Activated naive CD4-positive, alpha-beta T cell treated with anti-CD3 and anti-CD28 coated beads for 36 hours (primary cell): Measurements from ENCODE around the gene SLC11A1. TPM values are rescaled to one million over a fixed set of nuclear protein-coding genes. Genes with fewer than 3 reads are reported as not detected.

ENCODE experiments used
- CTCF ChIA-PET: fragments of 350-600 bp; sonication (Branson Sonifier 250); formaldehyde crosslinking; loops from one replicate; lab custom pipeline; 2021; ENCODE audit warnings: antibody characterized with exemption; lab: Charles Lee
- DNase-seq: peaks from one replicate; pipeline ENCODE4 v3.0.0-alpha.2; 2020
- H3K27ac Mint-ChIP-seq: one replicate; pipeline ENCODE4 v1.8.0; 2021; ENCODE audit warnings: mild to moderate bottlenecking, mixed read lengths
- H3K27me3 Mint-ChIP-seq: one replicate; pipeline ENCODE4 v1.8.0; 2021; ENCODE audit warnings: low read depth, mixed read lengths
- H3K36me3 Mint-ChIP-seq: one replicate; pipeline ENCODE4 v1.8.0; 2021; ENCODE audit warnings: low read depth, mixed read lengths
- H3K4me1 Mint-ChIP-seq: one replicate; pipeline ENCODE4 v1.8.0; 2021; ENCODE audit warnings: low read depth, mixed read lengths
- H3K4me3 Mint-ChIP-seq: one replicate; pipeline ENCODE4 v1.8.0; 2021; ENCODE audit warnings: mild to moderate bottlenecking, moderate library complexity, mixed read lengths
- H3K9me3 Mint-ChIP-seq: one replicate; pipeline ENCODE4 v1.8.0; 2021; ENCODE audit warnings: mixed read lengths
- intact Hi-C: fragments of 100-400 bp; cut with micrococcal nuclease; formaldehyde crosslinking; loops from one replicate; pipeline ENCODE4 v1.15.1; 2023
- microRNA-seq: library from miRNA; unstranded; fragments of <30 nt; microRNA quantifications from one replicate; pipeline ENCODE4 v1.2.0, GENCODE V29; 2022; ENCODE audit warnings: borderline microRNAs expressed, borderline replicate concordance
- total RNA-seq, 2 experiments: library from RNA; stranded (reverse); gene quantifications; one replicate each; pipeline ENCODE4 v1.2.3, GENCODE V29; 2021

Gene SLC11A1
- total RNA-seq, 2 experiments from 2014 or later = not detected

DNA sequence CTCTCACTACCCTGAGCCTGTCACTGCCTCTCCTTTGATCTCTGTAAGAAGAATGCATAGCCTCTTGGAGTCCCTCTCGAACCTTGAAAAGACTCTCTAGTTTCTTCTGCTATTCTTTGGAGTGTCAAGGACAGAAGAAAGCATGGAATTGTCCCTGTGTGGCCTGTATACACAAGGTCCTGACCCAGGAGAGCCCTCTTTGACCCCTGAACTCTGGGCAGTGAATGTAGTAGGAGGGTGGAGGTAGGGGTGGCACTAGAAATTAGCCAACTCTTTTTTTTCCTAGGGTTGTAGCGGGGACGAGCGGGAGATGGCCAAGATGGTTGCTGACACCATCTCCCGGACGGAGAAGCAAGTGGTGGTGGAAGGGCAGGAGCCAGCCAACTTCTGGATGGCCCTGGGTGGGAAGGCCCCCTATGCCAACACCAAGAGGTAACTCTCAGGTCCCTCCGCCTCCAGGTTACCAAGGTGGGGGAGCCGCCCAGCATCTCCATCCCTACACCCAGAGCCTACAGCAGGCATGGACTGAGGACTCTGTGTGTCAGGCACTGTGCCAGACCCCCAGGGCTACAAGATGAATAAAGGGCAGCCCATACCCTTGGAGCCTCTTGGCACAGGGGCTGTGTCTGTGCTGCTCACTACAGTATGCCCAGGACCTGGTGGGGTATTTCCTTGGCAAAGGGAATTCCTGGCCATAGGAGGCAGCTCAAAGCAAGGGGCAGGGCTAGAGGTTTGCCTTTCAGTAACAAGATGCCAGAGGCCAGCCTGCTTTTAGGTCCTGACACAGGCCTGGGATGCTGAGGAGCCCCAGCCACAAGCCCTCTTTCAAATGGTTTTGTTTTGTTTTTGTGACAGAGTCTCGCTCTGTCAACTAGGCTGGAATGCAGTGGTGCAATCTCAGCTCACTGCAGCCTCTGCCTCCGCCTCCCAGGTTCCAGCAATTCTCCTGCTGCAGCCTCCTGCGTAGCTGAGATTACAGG lies 53.2 kb downstream of the SLC11A1 start:
- intact Hi-C loops = no loop called here

DNA sequence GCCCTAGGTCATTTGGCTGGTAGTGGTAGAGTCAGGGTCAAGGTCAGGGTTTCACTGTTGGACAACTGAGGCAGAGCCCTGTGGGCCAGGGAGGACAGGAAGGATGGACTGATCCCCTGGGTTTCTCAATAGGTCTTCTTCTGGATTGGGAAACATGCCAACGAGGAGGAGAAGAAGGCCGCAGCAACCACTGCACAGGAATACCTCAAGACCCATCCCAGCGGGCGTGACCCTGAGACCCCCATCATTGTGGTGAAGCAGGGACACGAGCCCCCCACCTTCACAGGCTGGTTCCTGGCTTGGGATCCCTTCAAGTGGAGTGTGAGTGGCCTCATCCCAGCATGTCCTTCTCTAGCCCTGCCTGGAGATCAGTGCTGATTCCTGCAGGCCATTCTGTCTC lies 54.9 kb downstream of the SLC11A1 start:
- CTCF ChIA-PET = no interaction called here
- H3K9me3 Mint-ChIP-seq = no peaks in the 10 kb centered on the region
- H3K4me1 Mint-ChIP-seq = no peaks in the 10 kb centered on the region
- H3K36me3 Mint-ChIP-seq = no peaks in the 10 kb centered on the region
- H3K27ac Mint-ChIP-seq = no peak overlapping the region
- DNase-seq = no peak
- no peak overlapping the region for H3K4me3 Mint-ChIP-seq
- no peaks in the 10 kb centered on the region for H3K27me3 Mint-ChIP-seq
- intact Hi-C loops = no loop called here

More for the DNA sequence above, 53.2 kb downstream of the SLC11A1 start:
- no peak overlapping the region for H3K27ac Mint-ChIP-seq
- no peaks in the 10 kb centered on the region for H3K36me3 Mint-ChIP-seq
- H3K9me3 Mint-ChIP-seq = no peaks in the 10 kb centered on the region
- no peaks in the 10 kb centered on the region for H3K27me3 Mint-ChIP-seq
- H3K4me3 Mint-ChIP-seq = no peak overlapping the region
- no peak for DNase-seq
- no peaks in the 10 kb centered on the region for H3K4me1 Mint-ChIP-seq
- CTCF ChIA-PET = no interaction called here

DNA sequence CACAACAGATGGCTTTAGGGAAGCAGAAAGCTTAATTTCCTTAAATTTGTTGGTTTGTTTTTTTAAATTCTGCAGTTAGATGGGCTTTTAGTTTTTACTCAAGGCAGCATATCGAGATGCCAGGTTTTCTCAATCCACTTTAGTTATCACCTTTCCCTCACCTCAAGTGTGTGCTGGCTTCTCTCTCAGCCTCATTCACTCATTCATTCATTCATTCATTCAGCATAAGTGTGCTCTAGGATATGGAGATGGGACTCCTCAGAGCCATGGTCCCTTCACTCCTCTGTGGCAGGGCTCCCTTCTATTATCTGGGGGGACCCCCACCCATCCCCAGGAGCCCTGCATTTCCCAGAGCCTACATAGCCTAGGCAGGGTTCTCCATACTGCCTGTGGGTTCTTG lies 55.9 kb downstream of the SLC11A1 start:
- intact Hi-C loops = no loop called here
- Mint-ChIP-seq H3K27me3 (no peaks in the 10 kb centered on the region), H3K27ac (no peak overlapping the region), H3K36me3 (no peaks in the 10 kb centered on the region), H3K4me1 (no peaks in the 10 kb centered on the region), H3K4me3 (no peak overlapping the region), H3K9me3 (no peaks in the 10 kb centered on the region)
- CTCF ChIA-PET = no interaction called here
- DNase-seq = no peak

DNA sequence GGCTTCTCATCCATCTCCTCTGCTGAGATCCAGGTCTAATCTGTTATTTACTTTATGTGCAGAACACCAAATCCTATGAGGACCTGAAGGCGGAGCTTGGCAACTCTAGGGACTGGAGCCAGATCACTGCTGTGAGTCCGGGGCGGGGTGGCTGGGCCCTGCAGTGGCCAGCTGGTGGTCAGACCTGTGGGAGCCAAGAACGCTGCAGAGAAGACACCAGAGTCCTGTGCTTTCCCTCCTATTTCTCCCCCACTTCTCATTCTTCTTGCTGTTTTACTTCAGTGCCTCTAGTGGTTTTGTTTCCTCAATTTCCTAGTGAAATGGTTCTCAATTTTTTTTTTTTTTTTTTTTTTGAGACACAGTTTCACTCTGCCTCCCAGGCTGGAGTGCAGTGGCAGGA lies 56.5 kb downstream of the SLC11A1 start:
- Mint-ChIP-seq H3K4me3 (no peak overlapping the region), H3K36me3 (no peaks in the 10 kb centered on the region), H3K27ac (no peak overlapping the region), H3K27me3 (no peaks in the 10 kb centered on the region), H3K4me1 (no peaks in the 10 kb centered on the region), H3K9me3 (no peaks in the 10 kb centered on the region)
- DNase-seq = no peak
- CTCF ChIA-PET = no interaction called here
- intact Hi-C loops = no loop called here

DNA sequence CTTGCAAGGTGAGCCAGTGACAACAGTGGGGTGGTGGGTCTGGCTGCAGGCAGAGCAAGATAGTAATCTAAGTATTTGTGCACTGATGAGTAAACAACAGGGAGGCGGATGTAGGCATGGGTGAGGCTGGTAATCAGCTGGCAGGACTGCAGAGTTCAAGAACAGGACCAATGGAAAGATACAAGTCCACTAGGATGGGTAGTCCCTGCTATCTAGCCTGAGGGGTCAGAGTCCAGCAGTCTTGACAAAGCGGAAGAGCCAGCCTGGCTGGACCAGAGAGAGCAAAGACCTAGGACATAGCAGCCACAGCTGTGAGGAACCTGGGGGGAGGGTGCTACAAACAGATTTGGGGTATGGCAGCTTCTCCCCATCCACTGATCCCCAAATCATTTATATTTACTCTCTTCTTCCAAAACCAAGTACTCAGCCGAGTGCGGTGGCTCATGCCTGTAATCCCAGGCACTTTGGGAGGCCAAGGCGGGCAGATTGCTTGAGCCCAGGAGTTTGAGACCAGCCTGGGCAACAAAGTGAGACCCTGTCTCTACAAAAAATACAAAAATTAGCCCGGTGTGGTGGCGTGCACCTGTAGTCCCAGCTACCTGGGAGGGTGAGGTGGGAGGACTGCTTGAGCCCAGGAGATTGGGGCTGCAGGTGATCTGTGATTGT lies 62.8 kb downstream of the SLC11A1 start:
- CTCF ChIA-PET = no interaction called here
- H3K27ac Mint-ChIP-seq = no peak overlapping the region
- H3K36me3 Mint-ChIP-seq = peaks cover 16% of the 10 kb centered on the region
- H3K4me1 Mint-ChIP-seq = no peaks in the 10 kb centered on the region
- H3K9me3 Mint-ChIP-seq = no peaks in the 10 kb centered on the region
- DNase-seq = no peak
- H3K27me3 Mint-ChIP-seq = no peaks in the 10 kb centered on the region
- no peak overlapping the region for H3K4me3 Mint-ChIP-seq
- intact Hi-C loops = no loop called here

DNA sequence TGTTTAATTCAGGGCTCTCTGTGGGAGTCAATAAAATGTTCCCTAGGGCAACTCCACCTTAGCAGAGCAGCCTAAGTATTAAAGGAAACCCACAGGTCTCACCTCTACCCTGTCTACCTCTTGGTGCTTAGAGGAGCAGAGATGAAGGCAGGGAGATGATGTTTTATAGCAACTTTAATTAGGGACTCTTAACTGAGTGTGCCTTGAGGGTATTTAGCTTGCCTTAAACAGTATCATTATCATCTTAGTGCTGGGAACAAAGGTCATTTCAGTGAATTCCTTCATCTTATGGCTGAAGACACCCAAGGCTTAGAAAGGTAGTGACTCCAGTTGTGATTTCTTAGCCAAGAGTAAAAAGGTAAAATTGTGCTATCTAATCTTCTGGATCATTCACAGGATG lies 63.5 kb downstream of the SLC11A1 start:
- Mint-ChIP-seq H3K27ac (no peak overlapping the region), H3K27me3 (no peaks in the 10 kb centered on the region), H3K9me3 (no peaks in the 10 kb centered on the region), H3K4me3 (no peak overlapping the region), H3K36me3 (peaks cover 16% of the 10 kb centered on the region), H3K4me1 (no peaks in the 10 kb centered on the region)
- CTCF ChIA-PET = interaction anchor here (0.7 kb wide), 1 partner anchor 202 kb away, joined by 3 read pairs; no protein-coding TSS in a partner anchor
- intact Hi-C loops = no loop called here
- DNase-seq = no peak

Small RNA genes lying within 50 kb of the gene (microRNA-seq; reads per million reads assigned to microRNA genes)
- gene MIR26B (31,660 reads per million, percentile 98 among the genes with 10 or more reads in this experiment), gene MIR6810 (not detected)

Other genes with a start within 250 kb of the SLC11A1 start
- gene CXCR1, start 215.3 kb upstream of the SLC11A1 start, total RNA-seq = not detected
- gene ARPC2, start 165.1 kb upstream of the SLC11A1 start, total RNA-seq = 100 to 1,000 TPM; 461 to 475 TPM
- gene GPBAR1, start 121.3 kb upstream of the SLC11A1 start, total RNA-seq = under 1 TPM in 1 of 2 experiments, not detected in 1; 0.10 TPM
- gene AAMP, start 112.1 kb upstream of the SLC11A1 start, total RNA-seq = 10 to 100 TPM; 58.7 to 59.4 TPM
- 10 to 100 TPM; 20.4 to 21.4 TPM for gene PNKD, start 111.8 kb upstream of the SLC11A1 start, total RNA-seq
- gene TMBIM1, start 89.8 kb upstream of the SLC11A1 start, total RNA-seq = 10 to 100 TPM; 43.1 to 43.4 TPM
- gene CATIP, start 25.4 kb upstream of the SLC11A1 start, total RNA-seq = not detected
- 10 to 100 TPM; 26.1 to 26.2 TPM for gene CTDSP1, start 17.6 kb downstream of the SLC11A1 start, total RNA-seq
- gene VIL1, start 36.9 kb downstream of the SLC11A1 start, total RNA-seq = not detected
- 10 to 100 TPM; 21.7 to 23.2 TPM for gene USP37, start 186.1 kb downstream of the SLC11A1 start, total RNA-seq
- 10 to 100 TPM; 74.3 to 78.6 TPM for gene CNOT9, start 186.6 kb downstream of the SLC11A1 start, total RNA-seq
- under 1 TPM; 0.19 to 0.49 TPM for gene PLCD4, start 225.6 kb downstream of the SLC11A1 start, total RNA-seq